ENCODE results near the gene WDR72. TPM values are rescaled to one million over a fixed set of nuclear protein-coding genes. Genes with fewer than 3 reads are reported as not detected.
"Not testable (repeated sequence)": the region's sequence is repeated elsewhere in the genome, so short reads cannot be mapped to it uniquely, and the experiment has no call there.

WDR72 gene
- polyA plus RNA-seq, 1 of the 3 experiments (the other 2 are of a cell fraction) = 0.02 TPM

GRCh38 chr15:53694476-53694874 lies 65.0 kb downstream of the WDR72 start:
- TF ChIP-seq TAF1 (IDR thresholded peaks at IDR 0.05; ENCODE audit: borderline replicate concordance, low read depth, low read length) (no peak), CHD2 (IDR thresholded peaks at IDR 0.05; ENCODE audit: low read length, partially characterized antibody) (no peak), RAD21 (IDR thresholded peaks at IDR 0.05; ENCODE audit: low read length) (no peak), MAX (IDR thresholded peaks at IDR 0.05; ENCODE audit: low read depth) (no peak), YY1 (IDR thresholded peaks at IDR 0.05; ENCODE audit: low read depth) (no peak)
- 0% methylated on average over 1 of the region's 1 CpG for WGBS (ENCODE audit: low lambda C conversion rate)
- H3K4me3 ChIP-seq (ENCODE audit: low read depth in 2 of 2, low read length in 1 of 2) = no peak overlapping the region
- no peaks in the 10 kb centered on the region for H3K4me1 ChIP-seq (ENCODE audit: control insufficient read depth in 1 of 2, insufficient read depth in 2 of 2, low read depth in 1 of 2, low read length in 1 of 2)
- no peaks in the 10 kb centered on the region for H4K20me1 ChIP-seq (ENCODE audit: insufficient read depth)
- DNase-seq = no peak
- H3K27me3 ChIP-seq (ENCODE audit: insufficient read depth) = no peaks in the 10 kb centered on the region
- no peaks in the 10 kb centered on the region for H3K36me3 ChIP-seq (replicated peaks in 1 of 2; ENCODE audit: control insufficient read depth in 1 of 2, insufficient read depth in 2 of 2, low read length in 1 of 2)
- no peaks in the 10 kb centered on the region for H3K79me2 ChIP-seq (ENCODE audit: insufficient read depth)
- POLR2A ChIA-PET = no interaction called here
- H3F3A ChIP-seq (replicated peaks; ENCODE audit: insufficient read depth) = no peaks in the 10 kb centered on the region
- no peak overlapping the region for H2AFZ ChIP-seq (ENCODE audit: low read depth)
- CTCF ChIA-PET = no interaction called here
- H3K27ac ChIP-seq (ENCODE audit: low read depth in 2 of 2, low read length in 1 of 2) = no peak overlapping the region
- no peaks in the 10 kb centered on the region for H3K9me2 ChIP-seq
- no peak overlapping the region for H3K4me2 ChIP-seq
- no peak overlapping the region for H3K9ac ChIP-seq
- H3K9me3 ChIP-seq = no peaks in the 10 kb centered on the region

DNA sequence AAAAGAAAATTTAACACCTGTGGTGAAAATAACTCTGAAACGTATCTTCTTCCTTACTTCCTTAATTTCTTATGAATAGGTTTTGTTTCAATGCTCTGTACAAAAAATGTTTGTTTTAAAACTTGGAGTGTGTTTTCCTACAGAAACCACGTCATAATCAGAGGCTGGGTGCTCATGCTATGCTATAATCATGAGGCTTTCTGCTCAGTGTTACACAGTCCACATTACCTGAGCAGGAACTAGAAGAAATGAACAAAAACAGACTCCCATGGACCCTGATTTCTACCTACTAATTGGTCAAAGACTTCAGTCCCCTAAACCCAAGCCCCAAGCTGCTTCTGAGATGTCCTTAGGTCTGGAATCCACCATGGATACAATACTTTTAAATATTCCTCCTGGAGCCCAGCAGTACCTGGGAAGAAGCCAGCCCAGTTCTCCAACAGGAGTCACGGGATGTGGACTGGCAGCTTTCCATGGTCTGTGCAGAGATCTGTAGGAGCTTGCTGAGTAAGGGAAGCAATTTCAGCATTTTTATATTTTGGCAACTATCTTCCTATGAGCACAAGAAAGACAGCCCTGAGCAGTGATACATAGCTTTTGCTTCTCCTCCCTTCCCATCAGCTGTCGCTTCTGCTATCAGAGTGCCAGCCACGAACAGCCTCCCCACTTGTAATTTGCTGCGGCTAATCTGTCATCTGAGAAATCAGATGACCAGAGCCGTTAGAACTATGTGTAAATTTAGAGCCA lies 65.6 kb downstream of the WDR72 start:
- Histone ChIP-seq H3K9me3 (no peaks in the 10 kb centered on the region), H3K4me3 (ENCODE audit: low read depth in 2 of 2, low read length in 1 of 2) (no peak overlapping the region), H3K79me2 (ENCODE audit: insufficient read depth) (no peaks in the 10 kb centered on the region), H3K9me2 (no peaks in the 10 kb centered on the region), H3K9ac (no peak overlapping the region), H3K27me3 (ENCODE audit: insufficient read depth) (no peaks in the 10 kb centered on the region), H3K27ac (ENCODE audit: low read depth in 2 of 2, low read length in 1 of 2) (no peak overlapping the region), H3K4me2 (no peak overlapping the region), H4K20me1 (ENCODE audit: insufficient read depth) (no peaks in the 10 kb centered on the region), H3F3A (replicated peaks; ENCODE audit: insufficient read depth) (no peaks in the 10 kb centered on the region), H3K36me3 (replicated peaks in 1 of 2; ENCODE audit: control insufficient read depth in 1 of 2, insufficient read depth in 2 of 2, low read length in 1 of 2) (no peaks in the 10 kb centered on the region), H2AFZ (ENCODE audit: low read depth) (no peak overlapping the region), H3K4me1 (ENCODE audit: control insufficient read depth in 1 of 2, insufficient read depth in 2 of 2, low read depth in 1 of 2, low read length in 1 of 2) (no peaks in the 10 kb centered on the region)
- ChIA-PET POLR2A (no interaction called here), CTCF (no interaction called here)
- DNase-seq = no peak
- 12% methylated on average over 7 of the region's 7 CpGs for WGBS (ENCODE audit: low lambda C conversion rate)
- no peak for TF ChIP-seq FOXM1 (IDR thresholded peaks at IDR 0.05; ENCODE audit: low read depth)
- no peak for TF ChIP-seq ELF1 (IDR thresholded peaks at IDR 0.05)
- no peak for TF ChIP-seq USF2 (IDR thresholded peaks at IDR 0.05; ENCODE audit: borderline replicate concordance, low read depth, low read length)
- TF ChIP-seq EP300 (IDR thresholded peaks at IDR 0.05; ENCODE audit: borderline replicate concordance in 1 of 2, low read depth in 1 of 2, low read length in 1 of 2) = no peak
- TF ChIP-seq TEAD4 (IDR thresholded peaks at IDR 0.05; ENCODE audit: borderline replicate concordance, insufficient read depth) = no peak
- TF ChIP-seq RFX5 (IDR thresholded peaks at IDR 0.05; ENCODE audit: low read length) = no peak

GRCh38 chr15:53684162-53684561 lies 75.3 kb downstream of the WDR72 start:
- WGBS (ENCODE audit: low lambda C conversion rate) = 28% methylated on average over 21 of the region's 23 CpGs

More at GRCh38 chr15:53684162-53684561, 75.3 kb downstream of the WDR72 start:
- H3K4me3 ChIP-seq (ENCODE audit: low read depth in 2 of 2, low read length in 1 of 2); H3K9ac ChIP-seq; CTCF ChIA-PET; H4K20me1 ChIP-seq (ENCODE audit: insufficient read depth); H3K4me2 ChIP-seq; H2AFZ ChIP-seq (ENCODE audit: low read depth); H3F3A ChIP-seq (replicated peaks; ENCODE audit: insufficient read depth); H3K4me1 ChIP-seq (ENCODE audit: control insufficient read depth in 1 of 2, insufficient read depth in 2 of 2, low read depth in 1 of 2, low read length in 1 of 2); H3K9me2 ChIP-seq; H3K9me3 ChIP-seq; H3K27ac ChIP-seq (ENCODE audit: low read depth in 2 of 2, low read length in 1 of 2); DNase-seq; H3K36me3 ChIP-seq (replicated peaks in 1 of 2; ENCODE audit: control insufficient read depth in 1 of 2, insufficient read depth in 2 of 2, low read length in 1 of 2); H3K27me3 ChIP-seq (ENCODE audit: insufficient read depth); H3K79me2 ChIP-seq (ENCODE audit: insufficient read depth); POLR2A ChIA-PET: not testable (repeated sequence)
